ENCODE data around the gene APOL4.
"Not testable (repeated sequence)": the region's sequence is repeated elsewhere in the genome, so short reads cannot be mapped to it uniquely, and the experiment has no call there.

APOL4 gene, protein sequence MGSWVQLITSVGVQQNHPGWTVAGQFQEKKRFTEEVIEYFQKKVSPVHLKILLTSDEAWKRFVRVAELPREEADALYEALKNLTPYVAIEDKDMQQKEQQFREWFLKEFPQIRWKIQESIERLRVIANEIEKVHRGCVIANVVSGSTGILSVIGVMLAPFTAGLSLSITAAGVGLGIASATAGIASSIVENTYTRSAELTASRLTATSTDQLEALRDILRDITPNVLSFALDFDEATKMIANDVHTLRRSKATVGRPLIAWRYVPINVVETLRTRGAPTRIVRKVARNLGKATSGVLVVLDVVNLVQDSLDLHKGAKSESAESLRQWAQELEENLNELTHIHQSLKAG

DNA sequence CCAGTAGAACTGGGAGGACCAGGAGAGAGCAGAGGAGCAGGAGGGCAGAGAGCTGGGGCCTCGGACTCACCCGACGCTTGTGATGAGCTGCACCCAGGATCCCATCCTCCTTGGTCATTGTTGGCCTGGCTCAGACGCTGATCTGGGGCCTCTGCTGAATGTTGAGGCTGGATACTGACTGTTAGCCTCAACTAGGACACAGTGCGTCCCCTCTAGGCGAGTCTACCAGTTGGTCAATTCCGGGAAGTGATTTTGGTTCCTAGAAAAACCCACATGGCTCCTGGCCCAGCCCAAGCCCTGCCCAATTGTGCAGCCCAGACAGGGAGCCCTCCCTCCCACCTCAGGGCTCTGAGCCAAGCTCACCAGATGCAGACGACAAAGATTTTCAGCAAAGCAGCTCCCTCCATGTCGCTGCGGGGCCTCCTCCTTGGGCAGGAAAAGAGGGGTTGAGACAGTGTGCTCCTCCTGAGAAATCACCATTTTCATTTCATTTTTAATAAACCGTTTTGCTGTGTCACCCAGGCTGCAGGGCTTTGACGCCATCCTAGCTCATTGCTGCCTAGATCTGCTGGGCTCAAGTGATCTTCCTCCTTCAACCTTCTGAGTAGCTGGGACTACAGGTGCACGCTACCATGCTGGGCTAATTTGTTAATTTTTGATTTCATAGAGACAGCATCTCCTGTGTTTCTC, at the start of gene APOL4:
Gene APOL4, minus strand, starts transcription at position 180 of the 690 bp plus-strand sequence. Its CDS starts 75 bp downstream, at position 105.
- no peak for DNase-seq (ENCODE audit: extremely low read depth, insufficient read length)
- H3K36me3 ChIP-seq (ENCODE audit: control insufficient read depth, insufficient read depth, low read length) = no peaks in the 10 kb centered on the region
- TF ChIP-seq, protein P1, sequence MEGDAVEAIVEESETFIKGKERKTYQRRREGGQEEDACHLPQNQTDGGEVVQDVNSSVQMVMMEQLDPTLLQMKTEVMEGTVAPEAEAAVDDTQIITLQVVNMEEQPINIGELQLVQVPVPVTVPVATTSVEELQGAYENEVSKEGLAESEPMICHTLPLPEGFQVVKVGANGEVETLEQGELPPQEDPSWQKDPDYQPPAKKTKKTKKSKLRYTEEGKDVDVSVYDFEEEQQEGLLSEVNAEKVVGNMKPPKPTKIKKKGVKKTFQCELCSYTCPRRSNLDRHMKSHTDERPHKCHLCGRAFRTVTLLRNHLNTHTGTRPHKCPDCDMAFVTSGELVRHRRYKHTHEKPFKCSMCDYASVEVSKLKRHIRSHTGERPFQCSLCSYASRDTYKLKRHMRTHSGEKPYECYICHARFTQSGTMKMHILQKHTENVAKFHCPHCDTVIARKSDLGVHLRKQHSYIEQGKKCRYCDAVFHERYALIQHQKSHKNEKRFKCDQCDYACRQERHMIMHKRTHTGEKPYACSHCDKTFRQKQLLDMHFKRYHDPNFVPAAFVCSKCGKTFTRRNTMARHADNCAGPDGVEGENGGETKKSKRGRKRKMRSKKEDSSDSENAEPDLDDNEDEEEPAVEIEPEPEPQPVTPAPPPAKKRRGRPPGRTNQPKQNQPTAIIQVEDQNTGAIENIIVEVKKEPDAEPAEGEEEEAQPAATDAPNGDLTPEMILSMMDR (IDR thresholded peaks at IDR 0.05; ENCODE audit: insufficient read depth, low read length, poor library complexity, severe bottlenecking) = no peak
- H3K27me3 ChIP-seq (replicated peaks; ENCODE audit: control insufficient read depth, insufficient read depth, low read length) = no peaks in the 10 kb centered on the region
- H3K4me3 ChIP-seq (replicated peaks; ENCODE audit: low read depth, low read length) = no peak within 1 kb of the TSS

DNA sequence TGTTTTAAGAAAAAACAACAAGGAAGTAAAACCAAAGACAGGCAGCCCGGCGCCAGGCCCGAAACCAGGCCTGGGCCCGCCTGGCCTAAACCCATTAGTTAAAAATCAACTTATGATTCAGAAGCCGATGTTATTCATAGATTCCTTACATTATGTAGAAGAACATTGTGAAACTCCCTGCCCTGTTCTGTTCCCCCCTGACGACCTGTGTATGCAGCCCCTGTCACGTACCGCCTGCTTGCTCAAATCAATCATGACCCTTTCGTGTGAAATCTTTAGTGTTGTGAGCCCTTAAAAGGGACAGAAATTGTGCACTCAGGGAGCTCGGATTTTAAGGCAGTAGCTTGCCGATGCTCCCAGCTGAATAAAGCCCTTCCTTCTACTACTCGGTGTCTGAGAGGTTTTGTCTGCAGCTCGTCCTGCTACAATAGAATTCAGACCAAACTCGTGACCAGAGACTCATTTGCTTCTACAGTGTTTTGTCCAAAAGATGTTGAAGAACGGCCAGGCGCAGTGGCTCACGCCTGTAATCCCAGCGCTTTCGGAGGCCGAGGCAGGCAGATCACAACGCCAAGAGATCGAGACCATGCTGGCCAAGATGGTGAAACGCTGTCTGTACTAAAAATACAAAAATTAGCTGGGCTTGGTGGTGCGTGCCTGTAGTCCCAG, 48.8 kb upstream of the APOL4 start:
- H3K36me3 ChIP-seq (ENCODE audit: control insufficient read depth, insufficient read depth, low read length); DNase-seq (ENCODE audit: extremely low read depth, insufficient read length); H3K4me3 ChIP-seq (replicated peaks; ENCODE audit: low read depth, low read length); H3K27me3 ChIP-seq (replicated peaks; ENCODE audit: control insufficient read depth, insufficient read depth, low read length): not testable (repeated sequence)

DNA sequence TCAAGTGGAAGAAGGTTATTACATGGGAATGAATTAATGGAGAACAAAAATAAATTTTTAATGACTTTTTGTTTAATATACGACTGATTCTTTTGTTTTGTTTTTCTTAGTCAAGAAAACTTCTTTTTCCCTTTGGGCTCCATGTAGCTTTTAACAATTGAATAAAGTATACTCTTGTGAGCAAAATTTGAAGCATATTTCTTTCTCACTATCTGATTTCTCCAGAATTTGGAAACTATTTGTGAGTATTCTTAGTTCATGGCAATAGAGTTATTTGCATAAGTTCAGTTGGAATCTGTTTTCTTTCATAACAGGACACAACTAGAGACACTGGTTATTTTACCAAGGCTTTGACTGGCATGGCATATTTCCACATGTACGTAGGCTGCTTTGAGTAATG, 47.6 kb upstream of the APOL4 start:
- no peak overlapping the region for H3K4me3 ChIP-seq (replicated peaks; ENCODE audit: low read depth, low read length)
- TF ChIP-seq, protein P1 (IDR thresholded peaks at IDR 0.05; ENCODE audit: insufficient read depth, low read length, poor library complexity, severe bottlenecking) = no peak
- H3K36me3 ChIP-seq (ENCODE audit: control insufficient read depth, insufficient read depth, low read length) = no peaks in the 10 kb centered on the region
- no peak for DNase-seq (ENCODE audit: extremely low read depth, insufficient read length)
- H3K27me3 ChIP-seq (replicated peaks; ENCODE audit: control insufficient read depth, insufficient read depth, low read length) = no peaks in the 10 kb centered on the region

DNA sequence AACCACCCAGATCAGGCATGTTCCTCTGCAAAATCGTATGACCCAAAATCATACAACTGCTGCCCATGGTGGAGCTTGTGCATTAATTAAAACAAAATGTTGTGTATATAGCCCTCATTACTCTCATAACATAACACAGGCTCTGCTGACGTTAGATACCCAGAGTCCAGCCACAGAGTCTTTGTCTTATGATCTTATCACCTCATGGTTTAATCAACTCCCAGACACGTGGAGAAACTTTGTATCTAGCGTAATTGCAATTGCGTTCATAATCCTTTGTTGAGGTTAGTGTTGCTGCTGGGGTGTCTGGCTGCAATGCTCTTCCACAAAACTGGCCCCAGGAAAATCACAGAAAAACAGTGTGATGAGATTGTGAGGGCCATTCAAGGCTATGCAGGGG, 46.3 kb upstream of the APOL4 start:
- no peak for DNase-seq (ENCODE audit: extremely low read depth, insufficient read length)
- Histone ChIP-seq H3K27me3 (replicated peaks; ENCODE audit: control insufficient read depth, insufficient read depth, low read length) (no peaks in the 10 kb centered on the region), H3K36me3 (ENCODE audit: control insufficient read depth, insufficient read depth, low read length) (no peaks in the 10 kb centered on the region), H3K4me3 (replicated peaks; ENCODE audit: low read depth, low read length) (no peak overlapping the region)
- TF ChIP-seq, protein P1 (IDR thresholded peaks at IDR 0.05; ENCODE audit: insufficient read depth, low read length, poor library complexity, severe bottlenecking) = no peak

DNA sequence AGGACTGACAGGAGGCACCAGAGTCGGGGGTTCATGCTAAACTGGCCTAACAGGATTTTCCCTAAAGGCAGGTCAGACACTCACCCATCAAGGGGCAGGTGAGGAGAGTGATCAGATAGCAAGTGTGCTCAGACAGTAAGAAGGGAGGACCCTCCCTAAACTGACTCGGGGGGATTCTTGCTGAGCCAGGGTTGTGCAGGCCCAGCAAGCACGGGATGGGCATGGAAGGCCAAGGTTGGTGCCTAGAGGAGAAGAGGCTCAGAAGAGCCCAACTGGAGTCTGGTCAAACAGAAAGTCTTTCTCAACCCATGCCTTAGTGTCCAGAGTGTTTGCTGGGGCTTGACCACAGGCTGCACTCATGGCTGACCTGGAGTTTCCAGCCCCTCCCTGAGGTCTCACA, 45.1 kb upstream of the APOL4 start:
- Histone ChIP-seq H3K36me3 (ENCODE audit: control insufficient read depth, insufficient read depth, low read length) (no peaks in the 10 kb centered on the region), H3K4me3 (replicated peaks; ENCODE audit: low read depth, low read length) (no peak overlapping the region), H3K27me3 (replicated peaks; ENCODE audit: control insufficient read depth, insufficient read depth, low read length) (no peaks in the 10 kb centered on the region)
- TF ChIP-seq, protein P1 (IDR thresholded peaks at IDR 0.05; ENCODE audit: insufficient read depth, low read length, poor library complexity, severe bottlenecking) = no peak
- no peak for DNase-seq (ENCODE audit: extremely low read depth, insufficient read length)

DNA sequence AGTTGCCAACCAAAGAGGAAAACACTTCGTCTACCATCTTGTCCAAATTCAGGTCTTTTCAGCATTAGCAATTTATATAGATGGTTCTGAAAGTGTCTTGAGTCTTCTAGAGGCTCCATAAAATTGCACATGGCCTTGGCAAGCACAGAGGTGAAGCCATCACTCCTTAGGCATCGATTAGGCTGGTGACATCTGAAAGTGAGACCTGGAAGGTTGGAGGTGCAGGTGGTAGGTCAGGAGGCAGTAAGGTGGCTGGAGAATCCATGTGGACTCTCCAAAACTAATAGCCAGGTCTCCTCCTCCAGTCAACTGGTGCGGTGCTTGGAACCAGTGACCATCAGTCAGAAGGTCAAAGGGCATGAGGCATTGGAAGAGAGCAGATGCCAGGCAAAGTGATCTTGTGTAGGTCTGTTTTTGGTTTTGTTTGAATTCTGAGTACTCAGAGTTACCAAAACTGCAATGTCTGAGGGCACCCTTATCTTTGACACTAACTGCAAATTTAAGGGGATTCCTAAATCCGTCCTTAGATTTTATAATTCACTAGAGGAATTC, 44.3 kb upstream of the APOL4 start:
- no peaks in the 10 kb centered on the region for H3K27me3 ChIP-seq (replicated peaks; ENCODE audit: control insufficient read depth, insufficient read depth, low read length)
- no peaks in the 10 kb centered on the region for H3K36me3 ChIP-seq (ENCODE audit: control insufficient read depth, insufficient read depth, low read length)
- DNase-seq (ENCODE audit: extremely low read depth, insufficient read length) = no peak
- H3K4me3 ChIP-seq (replicated peaks; ENCODE audit: low read depth, low read length) = no peak overlapping the region
- TF ChIP-seq, protein P1 (IDR thresholded peaks at IDR 0.05; ENCODE audit: insufficient read depth, low read length, poor library complexity, severe bottlenecking) = no peak

All from GM06990 (cell line).